H9 (cell line): ENCODE measurements around the gene RPS15. TPM values are rescaled to one million over a fixed set of nuclear protein-coding genes. Genes with fewer than 3 reads are reported as not detected.

ENCODE experiments used
- DNase-seq: peaks from one replicate; pipeline ENCODE4 v3.0.0-alpha.2; 2017
- H2AFZ ChIP-seq: one replicate; pipeline ENCODE4 v1.6.1; 2013; ENCODE audit warnings: mild to moderate bottlenecking, low read length, control low read depth, moderate library complexity
- H2AK5ac ChIP-seq: 2 replicates; pipeline ENCODE4 v1.6.1; 2013; ENCODE audit warnings: low read length, control low read depth, mixed read lengths; ENCODE audit not compliant: insufficient read length
- H2BK120ac ChIP-seq: one replicate; pipeline ENCODE4 v1.6.1; 2013; ENCODE audit warnings: low read depth, mild to moderate bottlenecking, low read length, control low read depth, inconsistent platforms; ENCODE audit not compliant: poor library complexity, severe bottlenecking
- H2BK12ac ChIP-seq: 2 replicates; pipeline ENCODE4 v1.6.1; 2013; ENCODE audit warnings: low read length, control low read depth, mixed read lengths, low read depth; ENCODE audit not compliant: insufficient read length
- H2BK15ac ChIP-seq: 2 replicates; pipeline ENCODE4 v1.6.1; 2013; ENCODE audit warnings: low read depth, low read length, control low read depth
- H2BK20ac ChIP-seq: one replicate; pipeline ENCODE4 v1.6.1; 2013; ENCODE audit warnings: low read depth, mild to moderate bottlenecking, low read length, control low read depth, inconsistent platforms; ENCODE audit not compliant: poor library complexity, severe bottlenecking
- H2BK5ac ChIP-seq: 2 replicates; pipeline ENCODE4 v1.6.1; 2013; ENCODE audit warnings: low read length, control low read depth, mixed read lengths; ENCODE audit not compliant: insufficient read length
- H3K14ac ChIP-seq: 2 replicates; pipeline ENCODE4 v1.6.1; 2013; ENCODE audit warnings: low read length, control low read depth; ENCODE audit not compliant: insufficient read depth
- H3K18ac ChIP-seq: 2 replicates; pipeline ENCODE4 v1.6.1; 2013; ENCODE audit warnings: low read depth, mild to moderate bottlenecking, mixed read lengths, low read length, control low read depth; ENCODE audit not compliant: insufficient read length
- H3K23ac ChIP-seq: 2 replicates; pipeline ENCODE4 v1.6.1; 2013; ENCODE audit warnings: low read length, control low read depth, mixed read lengths, low read depth; ENCODE audit not compliant: insufficient read length
- H3K23me2 ChIP-seq: 2 replicates; pipeline ENCODE4 v1.6.1; 2013; ENCODE audit warnings: low read depth, mild to moderate bottlenecking, mixed read lengths, low read length, control low read depth; ENCODE audit not compliant: insufficient read length, poor library complexity, severe bottlenecking
- H3K27ac ChIP-seq: 2 replicates; pipeline ENCODE4 v1.5.1; 2013; ENCODE audit warnings: low read length, control low read depth, mixed read lengths, low read depth; ENCODE audit not compliant: insufficient read length
- H3K27me3 ChIP-seq: 2 replicates; pipeline ENCODE4 v1.6.1; 2013; ENCODE audit warnings: low read length, control low read depth, inconsistent platforms; ENCODE audit not compliant: insufficient read depth
- H3K4ac ChIP-seq: 2 replicates; pipeline ENCODE4 v1.6.1; 2013; ENCODE audit warnings: low read depth, mild to moderate bottlenecking, control low read depth, inconsistent platforms, low read length, moderate library complexity
- H3K4me1 ChIP-seq: 2 replicates; pipeline ENCODE4 v1.6.1; 2013; ENCODE audit warnings: low read length, control low read depth, inconsistent platforms; ENCODE audit not compliant: insufficient read depth
- H3K4me2 ChIP-seq: 2 replicates; pipeline ENCODE4 v1.6.1; 2013; ENCODE audit warnings: low read length, control low read depth, mixed read lengths; ENCODE audit not compliant: insufficient read length, insufficient read depth
- H3K56ac ChIP-seq: 2 replicates; pipeline ENCODE4 v1.6.1; 2013; ENCODE audit warnings: low read depth, mild to moderate bottlenecking, mixed read lengths, low read length, control low read depth; ENCODE audit not compliant: insufficient read length
- H3K79me1 ChIP-seq: 2 replicates; pipeline ENCODE4 v1.6.1; 2013; ENCODE audit warnings: low read depth, mild to moderate bottlenecking, moderate library complexity, low read length, control low read depth, inconsistent platforms; ENCODE audit not compliant: insufficient read depth, poor library complexity, severe bottlenecking
- H3K79me2 ChIP-seq: 2 replicates; pipeline ENCODE4 v1.6.1; 2013; ENCODE audit warnings: low read length, control low read depth, inconsistent platforms; ENCODE audit not compliant: insufficient read depth
- H3K9ac ChIP-seq: 2 replicates; pipeline ENCODE4 v1.6.1; 2013; ENCODE audit warnings: low read length, control low read depth, mixed read lengths; ENCODE audit not compliant: insufficient read length; ENCODE audit errors: extremely low read depth
- H3K9me3 ChIP-seq: one replicate; pipeline ENCODE4 v1.6.1; 2013; ENCODE audit warnings: low read depth, low read length, inconsistent platforms; ENCODE audit not compliant: control insufficient read depth
- H3T11ph ChIP-seq: one replicate; pipeline ENCODE4 v1.6.1; 2013; ENCODE audit warnings: mild to moderate bottlenecking, low read length, control low read depth, inconsistent platforms
- H4K20me1 ChIP-seq: one replicate; pipeline ENCODE4 v1.6.1; 2013; ENCODE audit not compliant: control insufficient read depth, insufficient read length, insufficient read depth
- H4K5ac ChIP-seq: 2 replicates; pipeline ENCODE4 v1.6.1; 2013; ENCODE audit warnings: low read depth, mild to moderate bottlenecking, mixed read lengths, low read length, control low read depth; ENCODE audit not compliant: insufficient read length
- H4K8ac ChIP-seq: replicated peaks from 2 replicates; pipeline ENCODE4 v1.6.1; 2013; ENCODE audit warnings: low read length, control low read depth, mixed read lengths, low read depth; ENCODE audit not compliant: insufficient read length
- H4K91ac ChIP-seq: 2 replicates; pipeline ENCODE4 v1.6.1; 2013; ENCODE audit warnings: low read depth, mild to moderate bottlenecking, moderate library complexity, mixed read lengths, low read length, control low read depth; ENCODE audit not compliant: insufficient read length
- H3K27ac Mint-ChIP-seq, 3 experiments: 2 replicates in 2 of 3; 3 replicates in 1 of 3; pipeline ENCODE4 v1.8.0; 2020 to 2021; ENCODE audit warnings: mixed read lengths in 3 of 3, mild to moderate bottlenecking in 1 of 3, moderate library complexity in 1 of 3
- H3K27me3 Mint-ChIP-seq: 2 replicates; pipeline ENCODE4 v1.8.0; 2021; ENCODE audit warnings: low read depth, mild to moderate bottlenecking, moderate library complexity, mixed read lengths
- H3K36me3 Mint-ChIP-seq, 3 experiments: 2 replicates in 2 of 3; 3 replicates in 1 of 3; pipeline ENCODE4 v1.8.0; 2020 to 2021; ENCODE audit warnings: low read depth in 3 of 3, mixed read lengths in 3 of 3; ENCODE audit not compliant: insufficient read depth in 1 of 3
- H3K4me1 Mint-ChIP-seq, 2 experiments: 2 replicates each; pipeline ENCODE4 v1.8.0; 2020; ENCODE audit warnings: mixed read lengths in 2 of 2
- H3K4me3 Mint-ChIP-seq, 2 experiments: 2 replicates in 1 of 2; 3 replicates in 1 of 2; pipeline ENCODE4 v1.8.0; 2020 to 2021; ENCODE audit warnings: mild to moderate bottlenecking in 2 of 2, mixed read lengths in 2 of 2, moderate library complexity in 1 of 2
- H3K9me3 Mint-ChIP-seq, 2 experiments: 2 replicates in 1 of 2; 3 replicates in 1 of 2; pipeline ENCODE4 v1.8.0; 2020; ENCODE audit warnings: mild to moderate bottlenecking in 2 of 2, mixed read lengths in 2 of 2, moderate library complexity in 1 of 2
- WGBS: extraction: QIAGEN DNeasy Blood & Tissue Kit; methylation state at CpG from one replicate; pipeline ENCODE4 v1.1.7; 2013; ENCODE audit warnings: missing lambda C conversion rate, low lambda C conversion rate, mixed read lengths; ENCODE audit not compliant: insufficient read length; ENCODE audit errors: extremely low coverage; 5-methylcytosine and 5-hydroxymethylcytosine counted together
- total RNA-seq: library from RNA; stranded (reverse); gene quantifications from 2 replicates; pipeline ENCODE4 v1.2.1, GENCODE V29; 2021
- TF ChIP-seq, protein P1 (sequence below): fragments of 200-600 bp; sonication (generic); conservative IDR thresholded peaks from 3 replicates; pipeline ENCODE4 v1.8.0; 2021; ENCODE audit warnings: antibody characterized with exemption, mild to moderate bottlenecking

RPS15 gene
- total RNA-seq, 1 experiment from 2014 or later, result 1,628 TPM

DNA sequence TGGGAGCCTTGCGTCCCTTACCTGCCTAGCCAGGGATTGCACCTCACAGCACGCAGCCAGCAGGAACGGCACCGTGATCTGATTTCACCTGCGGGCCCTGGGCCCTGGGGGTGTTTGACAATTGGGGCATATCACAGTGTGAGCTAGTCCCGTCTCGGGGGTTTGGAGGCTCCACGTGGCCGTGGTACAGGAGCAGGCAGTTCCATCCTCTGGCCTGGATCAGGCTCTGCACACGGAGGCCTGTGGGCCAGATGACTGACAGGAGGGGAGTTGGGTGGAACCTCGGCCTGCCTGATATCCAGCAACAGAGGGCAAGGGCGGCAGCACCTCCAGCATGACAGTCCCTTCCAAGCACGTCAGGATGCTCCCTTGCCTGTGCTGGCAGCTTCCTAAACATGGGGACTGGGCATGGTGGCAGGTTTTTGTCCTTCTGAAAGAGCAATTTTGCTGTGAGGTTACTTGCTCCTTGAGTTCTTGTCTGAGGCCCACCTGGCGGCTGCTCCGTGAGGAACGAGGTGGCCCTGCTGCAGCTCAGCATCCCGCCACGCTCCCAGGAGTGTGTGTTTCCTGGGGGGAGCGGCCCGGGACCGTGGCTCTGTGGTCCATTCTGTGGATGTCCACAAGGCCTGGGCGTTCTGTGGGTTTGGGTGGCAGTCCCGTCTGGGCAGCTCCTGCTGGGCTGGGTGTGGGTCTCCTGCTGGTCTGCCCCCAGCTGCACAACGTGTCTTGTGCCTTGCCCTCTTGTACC is 6.3 kb upstream of the RPS15 start:
- no peak overlapping the region for H2BK20ac ChIP-seq
- no peaks in the 10 kb centered on the region for H3K9me3 Mint-ChIP-seq
- no peaks in the 10 kb centered on the region for H4K20me1 ChIP-seq
- whole genome bisulfite sequencing, result no CpG with 5 or more reads among the region's 24 CpGs
- no peak overlapping the region for H3K4me3 Mint-ChIP-seq
- H3K27me3 Mint-ChIP-seq, result no peaks in the 10 kb centered on the region
- no peak overlapping the region for H4K5ac ChIP-seq
- H3K18ac ChIP-seq, result no peak overlapping the region
- H2AFZ ChIP-seq, result no peak overlapping the region
- H3K9ac ChIP-seq, result no peak overlapping the region
- H3K79me2 ChIP-seq, result no peaks in the 10 kb centered on the region
- H2BK120ac ChIP-seq, result no peak overlapping the region
- peaks cover 16 to 63% (median 45%) of the 10 kb centered on the region in 3 experiments; a peak in 6 of 7 replicates for H3K36me3 Mint-ChIP-seq
- no peaks in the 10 kb centered on the region for H3K27me3 ChIP-seq
- no peaks in the 10 kb centered on the region for H3K9me3 ChIP-seq
- no peak overlapping the region for H2AK5ac ChIP-seq
- no peak overlapping the region for H4K8ac ChIP-seq
- no peak overlapping the region for H3K14ac ChIP-seq
- no peak overlapping the region for H3T11ph ChIP-seq
- DNase-seq, result no peak
- no peaks in the 10 kb centered on the region for H3K23me2 ChIP-seq
- H3K23ac ChIP-seq, result no peak overlapping the region
- no peaks in the 10 kb centered on the region; a peak in 1 of 4 replicates for H3K4me1 Mint-ChIP-seq
- no peak overlapping the region for H2BK5ac ChIP-seq
- H3K27ac Mint-ChIP-seq, result peak overlapping the region in 2 of 3 experiments; percentile 34 to 77; a peak in 1 of 7 replicates
- H3K4ac ChIP-seq, result no peak overlapping the region
- H3K27ac ChIP-seq, result no peak overlapping the region
- no peak overlapping the region for H3K56ac ChIP-seq
- H3K79me1 ChIP-seq, result no peaks in the 10 kb centered on the region
- no peak overlapping the region for H2BK15ac ChIP-seq
- no peak overlapping the region for H2BK12ac ChIP-seq
- no peaks in the 10 kb centered on the region for H3K4me1 ChIP-seq
- H4K91ac ChIP-seq, result no peak overlapping the region
- TF ChIP-seq, protein P1, sequence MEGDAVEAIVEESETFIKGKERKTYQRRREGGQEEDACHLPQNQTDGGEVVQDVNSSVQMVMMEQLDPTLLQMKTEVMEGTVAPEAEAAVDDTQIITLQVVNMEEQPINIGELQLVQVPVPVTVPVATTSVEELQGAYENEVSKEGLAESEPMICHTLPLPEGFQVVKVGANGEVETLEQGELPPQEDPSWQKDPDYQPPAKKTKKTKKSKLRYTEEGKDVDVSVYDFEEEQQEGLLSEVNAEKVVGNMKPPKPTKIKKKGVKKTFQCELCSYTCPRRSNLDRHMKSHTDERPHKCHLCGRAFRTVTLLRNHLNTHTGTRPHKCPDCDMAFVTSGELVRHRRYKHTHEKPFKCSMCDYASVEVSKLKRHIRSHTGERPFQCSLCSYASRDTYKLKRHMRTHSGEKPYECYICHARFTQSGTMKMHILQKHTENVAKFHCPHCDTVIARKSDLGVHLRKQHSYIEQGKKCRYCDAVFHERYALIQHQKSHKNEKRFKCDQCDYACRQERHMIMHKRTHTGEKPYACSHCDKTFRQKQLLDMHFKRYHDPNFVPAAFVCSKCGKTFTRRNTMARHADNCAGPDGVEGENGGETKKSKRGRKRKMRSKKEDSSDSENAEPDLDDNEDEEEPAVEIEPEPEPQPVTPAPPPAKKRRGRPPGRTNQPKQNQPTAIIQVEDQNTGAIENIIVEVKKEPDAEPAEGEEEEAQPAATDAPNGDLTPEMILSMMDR, result no peak
- no peak overlapping the region for H3K4me2 ChIP-seq
